ENCODE data around the gene ANP32B.
A peak's percentile ranks its signal among the peaks of the same experiment; 100 is the strongest.

Gene ANP32B

DNA sequence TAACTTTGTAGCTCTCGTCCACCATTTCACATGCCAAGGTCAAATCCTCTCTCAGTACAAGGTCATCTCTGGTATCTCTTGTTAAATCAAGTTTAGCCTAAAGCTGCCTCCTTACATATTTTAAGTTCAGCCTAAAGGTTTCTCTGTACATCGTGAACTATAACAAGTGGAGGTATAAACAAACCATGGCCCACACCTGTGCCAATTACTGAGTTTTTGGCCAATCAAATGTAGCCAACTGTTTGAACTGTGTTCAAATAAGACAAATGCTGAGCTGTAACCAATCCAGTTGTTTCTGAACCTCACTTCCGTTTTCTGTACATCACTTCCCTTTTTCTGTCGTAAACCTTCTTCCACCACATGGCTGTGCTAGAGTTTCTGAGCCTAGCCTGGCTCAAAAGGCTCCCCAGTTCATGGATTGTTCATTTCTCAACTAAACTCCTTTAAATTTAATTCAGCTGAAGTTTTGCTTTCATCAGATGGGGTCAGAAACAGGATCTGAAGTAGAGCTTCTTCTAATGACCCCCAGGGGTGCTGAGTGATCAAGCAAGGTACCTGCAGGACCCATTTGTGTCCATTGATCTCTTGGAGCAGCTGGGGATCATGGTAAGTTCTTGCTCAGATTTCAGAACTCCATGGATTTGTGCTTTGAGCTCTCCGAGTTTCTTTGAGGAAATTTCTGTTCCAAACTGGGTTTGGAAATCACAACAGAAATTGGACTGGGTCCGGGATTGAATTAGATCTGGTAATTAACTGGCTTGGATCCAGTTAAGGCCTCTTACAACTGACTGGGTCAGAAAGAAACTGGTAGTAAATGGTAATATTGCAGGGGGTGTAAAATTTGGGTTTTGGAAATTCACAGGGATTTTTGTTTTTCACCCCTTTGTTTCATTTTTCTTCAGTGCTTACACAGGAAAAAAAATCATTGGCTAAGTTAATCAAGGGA, 62.4 kb downstream of the ANP32B start:
- no peaks in the 10 kb centered on the region for H3K79me2 ChIP-seq
- no peak overlapping the region for H3K9ac ChIP-seq
- no peaks in the 10 kb centered on the region for H3K27me3 ChIP-seq (ENCODE audit: control insufficient read depth, insufficient read depth, low read length)
- H3K9me3 ChIP-seq (ENCODE audit: control insufficient read depth, low read length): no peaks in the 10 kb centered on the region
- TF ChIP-seq, protein P1, sequence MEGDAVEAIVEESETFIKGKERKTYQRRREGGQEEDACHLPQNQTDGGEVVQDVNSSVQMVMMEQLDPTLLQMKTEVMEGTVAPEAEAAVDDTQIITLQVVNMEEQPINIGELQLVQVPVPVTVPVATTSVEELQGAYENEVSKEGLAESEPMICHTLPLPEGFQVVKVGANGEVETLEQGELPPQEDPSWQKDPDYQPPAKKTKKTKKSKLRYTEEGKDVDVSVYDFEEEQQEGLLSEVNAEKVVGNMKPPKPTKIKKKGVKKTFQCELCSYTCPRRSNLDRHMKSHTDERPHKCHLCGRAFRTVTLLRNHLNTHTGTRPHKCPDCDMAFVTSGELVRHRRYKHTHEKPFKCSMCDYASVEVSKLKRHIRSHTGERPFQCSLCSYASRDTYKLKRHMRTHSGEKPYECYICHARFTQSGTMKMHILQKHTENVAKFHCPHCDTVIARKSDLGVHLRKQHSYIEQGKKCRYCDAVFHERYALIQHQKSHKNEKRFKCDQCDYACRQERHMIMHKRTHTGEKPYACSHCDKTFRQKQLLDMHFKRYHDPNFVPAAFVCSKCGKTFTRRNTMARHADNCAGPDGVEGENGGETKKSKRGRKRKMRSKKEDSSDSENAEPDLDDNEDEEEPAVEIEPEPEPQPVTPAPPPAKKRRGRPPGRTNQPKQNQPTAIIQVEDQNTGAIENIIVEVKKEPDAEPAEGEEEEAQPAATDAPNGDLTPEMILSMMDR (IDR thresholded peaks at IDR 0.05): no peak
- peak overlapping the region; percentile 38 for H2AFZ ChIP-seq
- H3K36me3 ChIP-seq (ENCODE audit: control insufficient read depth, insufficient read depth, low read length): no peaks in the 10 kb centered on the region
- H3K4me1 ChIP-seq: no peaks in the 10 kb centered on the region
- H3K4me2 ChIP-seq (ENCODE audit: low read length): no peak overlapping the region
- H3K4me3 ChIP-seq (ENCODE audit: low read depth, low read length): no peak overlapping the region
- no peak overlapping the region for H3K27ac ChIP-seq

- no peak overlapping the region for H3K4me3 ChIP-seq (ENCODE audit: low read depth, low read length)
- no peaks in the 10 kb centered on the region for H3K27me3 ChIP-seq (ENCODE audit: control insufficient read depth, insufficient read depth, low read length)
- no peaks in the 10 kb centered on the region for H3K79me2 ChIP-seq
- no peaks in the 10 kb centered on the region for H3K4me1 ChIP-seq
- no peak overlapping the region for H3K4me2 ChIP-seq (ENCODE audit: low read length)
- H3K36me3 ChIP-seq (ENCODE audit: control insufficient read depth, insufficient read depth, low read length): no peaks in the 10 kb centered on the region
- no peak overlapping the region for H2AFZ ChIP-seq
- TF ChIP-seq, protein P1 (IDR thresholded peaks at IDR 0.05): no peak
- no peaks in the 10 kb centered on the region for H3K9me3 ChIP-seq (ENCODE audit: control insufficient read depth, low read length)
- H3K27ac ChIP-seq: no peak overlapping the region
- no peak overlapping the region for H3K9ac ChIP-seq
Observed at GRCh38 chr9:98046180-98046543, 63.0 kb downstream of the ANP32B start.

DNA sequence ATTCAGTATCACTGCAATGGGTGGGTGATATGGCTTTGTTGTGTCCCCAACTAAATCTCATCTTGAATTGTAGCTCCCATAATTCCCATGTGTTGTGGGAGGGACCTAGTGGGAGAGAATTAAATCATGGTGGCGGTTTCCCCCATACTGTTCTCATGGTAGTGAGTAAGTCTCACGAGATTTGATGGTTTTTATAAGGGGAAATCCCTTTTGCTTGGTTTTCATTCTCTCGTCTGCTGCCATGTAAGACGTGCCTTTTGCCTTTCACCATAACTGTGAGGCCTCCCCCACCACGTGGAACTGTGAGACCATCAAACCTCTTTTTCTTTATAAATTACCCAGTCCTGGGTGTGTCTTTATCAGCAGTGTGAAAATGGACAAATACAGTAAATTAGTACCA, 63.9 kb downstream of the ANP32B start:
- Histone ChIP-seq H3K4me3 (ENCODE audit: low read depth, low read length) (no peak overlapping the region), H2AFZ (no peak overlapping the region)

GRCh38 chr9:98049288-98050072, 66.3 kb downstream of the ANP32B start:
- no peak overlapping the region for H3K4me3 ChIP-seq (ENCODE audit: low read depth, low read length)
- no peaks in the 10 kb centered on the region for H3K27me3 ChIP-seq (ENCODE audit: control insufficient read depth, insufficient read depth, low read length)
- no peaks in the 10 kb centered on the region for H3K36me3 ChIP-seq (ENCODE audit: control insufficient read depth, insufficient read depth, low read length)
- no peaks in the 10 kb centered on the region for H3K79me2 ChIP-seq
- TF ChIP-seq, protein P1 (IDR thresholded peaks at IDR 0.05): no peak
- H3K27ac ChIP-seq: no peak overlapping the region
- H3K4me2 ChIP-seq (ENCODE audit: low read length): no peak overlapping the region
- H3K9ac ChIP-seq: no peak overlapping the region
- no peaks in the 10 kb centered on the region for H3K4me1 ChIP-seq
- no peaks in the 10 kb centered on the region for H3K9me3 ChIP-seq (ENCODE audit: control insufficient read depth, low read length)
- H2AFZ ChIP-seq: no peak overlapping the region

More for the DNA sequence above, 63.9 kb downstream of the ANP32B start:
- H3K27ac ChIP-seq: no peak overlapping the region
- TF ChIP-seq, protein P1 (IDR thresholded peaks at IDR 0.05): no peak
- no peak overlapping the region for H3K4me2 ChIP-seq (ENCODE audit: low read length)
- H3K79me2 ChIP-seq: no peaks in the 10 kb centered on the region
- no peaks in the 10 kb centered on the region for H3K9me3 ChIP-seq (ENCODE audit: control insufficient read depth, low read length)
- no peaks in the 10 kb centered on the region for H3K36me3 ChIP-seq (ENCODE audit: control insufficient read depth, insufficient read depth, low read length)
- no peak overlapping the region for H3K9ac ChIP-seq
- no peaks in the 10 kb centered on the region for H3K4me1 ChIP-seq
- no peaks in the 10 kb centered on the region for H3K27me3 ChIP-seq (ENCODE audit: control insufficient read depth, insufficient read depth, low read length)

Measured in parathyroid adenoma (tissue), 2 donors.